Stomach smooth muscle (tissue), 2 donors: ENCODE results near the gene TBC1D7.

ENCODE experiments used
- H3K27ac ChIP-seq: one replicate; pipeline ENCODE4 v1.7.0; 2013; ENCODE audit warnings: mild to moderate bottlenecking, low read length, inconsistent platforms
- H3K27me3 ChIP-seq, 2 donors: one replicate each; pipeline ENCODE4 v1.7.0; 2013; ENCODE audit warnings: low read length in 2 of 2; ENCODE audit not compliant: insufficient read depth in 2 of 2, control insufficient read depth in 1 of 2
- H3K36me3 ChIP-seq, 2 donors: one replicate each; pipeline ENCODE4 v1.7.0; 2013; ENCODE audit warnings: low read length in 2 of 2; ENCODE audit not compliant: control insufficient read depth in 2 of 2, insufficient read depth in 2 of 2
- H3K4me1 ChIP-seq: one replicate; pipeline ENCODE4 v1.7.0; 2013; ENCODE audit warnings: low read length; ENCODE audit not compliant: control insufficient read depth, insufficient read depth
- H3K4me3 ChIP-seq, 2 donors: one replicate each; pipeline ENCODE4 v1.7.0; 2013; ENCODE audit warnings: low read length in 2 of 2
- H3K9ac ChIP-seq, 2 donors: one replicate each; pipeline ENCODE4 v1.7.0; 2013; ENCODE audit warnings: low read length in 2 of 2, mild to moderate bottlenecking in 1 of 2
- H3K9me3 ChIP-seq, 2 donors: one replicate each; pipeline ENCODE4 v1.7.0; 2013; ENCODE audit warnings: low read length in 2 of 2; ENCODE audit not compliant: control insufficient read depth in 2 of 2
- donor health status: healthy.
- donor health status: Pancreatic carcinoma.

The TBC1D7 gene

DNA sequence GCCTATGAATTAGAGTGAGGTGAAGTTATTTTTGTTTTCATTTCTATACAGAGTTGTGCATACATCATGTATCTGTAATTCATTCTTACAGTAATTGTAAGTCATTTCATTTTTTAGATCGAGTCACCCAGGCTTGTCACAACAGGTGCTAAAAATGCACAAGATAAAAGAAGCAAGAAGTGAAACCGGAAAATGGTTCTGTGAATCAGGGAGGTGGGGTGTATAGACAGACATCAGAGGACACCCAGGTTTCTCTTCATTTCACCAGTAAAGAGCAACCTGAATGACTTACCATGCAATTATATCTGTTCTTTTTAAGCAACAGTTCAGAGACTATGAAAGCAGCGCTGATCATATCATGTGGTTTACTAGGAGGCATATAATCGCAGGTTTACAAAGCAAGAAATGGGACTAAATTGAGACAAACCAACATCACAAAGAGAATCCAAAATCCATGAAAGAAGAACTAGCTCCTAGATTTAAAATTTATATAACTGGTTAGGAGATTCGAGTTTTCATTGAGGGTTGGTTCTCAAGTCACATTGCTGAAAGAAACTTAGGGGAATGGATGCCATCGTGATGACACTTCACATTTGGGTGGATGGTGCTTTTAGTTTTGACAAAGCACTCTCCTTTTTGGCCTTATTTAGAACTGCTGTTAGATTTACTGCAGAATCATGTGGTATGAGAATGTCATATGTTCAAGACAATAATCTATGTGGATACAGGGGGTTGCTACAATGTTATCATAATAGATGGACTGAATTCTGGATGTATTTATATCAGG is 27.9 kb upstream of the TBC1D7 start:
- H3K4me3 ChIP-seq: no peak overlapping the region
- H3K9me3 ChIP-seq: no peaks in the 10 kb centered on the region
- no peaks in the 10 kb centered on the region for H3K27me3 ChIP-seq
- H3K27ac ChIP-seq: no peak overlapping the region
- H3K9ac ChIP-seq: no peak overlapping the region
- peaks cover 9% of the 10 kb centered on the region for H3K4me1 ChIP-seq
- peaks cover 0 to 6% of the 10 kb centered on the region in 2 donors for H3K36me3 ChIP-seq

- H3K4me1 ChIP-seq: peaks cover 9% of the 10 kb centered on the region
- no peak overlapping the region for H3K9ac ChIP-seq
- H3K36me3 ChIP-seq: peaks cover 0 to 4% of the 10 kb centered on the region in 2 donors
- no peak overlapping the region for H3K27ac ChIP-seq
- H3K4me3 ChIP-seq: no peak overlapping the region
- H3K9me3 ChIP-seq: no peaks in the 10 kb centered on the region
- no peaks in the 10 kb centered on the region for H3K27me3 ChIP-seq
Observed at GRCh38 chr6:13355043-13355945, 27.0 kb upstream of the TBC1D7 start.

GRCh38 chr6:13354331-13355042 is 26.1 kb upstream of the TBC1D7 start:
- Histone ChIP-seq H3K9me3 (no peaks in the 10 kb centered on the region), H3K27ac (no peak overlapping the region), H3K9ac (no peak overlapping the region)

GRCh38 chr6:13352165-13352564 is 23.8 kb upstream of the TBC1D7 start:
- no peaks in the 10 kb centered on the region for H3K27me3 ChIP-seq

More at GRCh38 chr6:13354331-13355042, 26.1 kb upstream of the TBC1D7 start:
- H3K4me1 ChIP-seq: peaks cover 9% of the 10 kb centered on the region
- no peak overlapping the region for H3K4me3 ChIP-seq
- H3K27me3 ChIP-seq: no peaks in the 10 kb centered on the region
- peaks cover 0 to 2% of the 10 kb centered on the region in 2 donors for H3K36me3 ChIP-seq

DNA sequence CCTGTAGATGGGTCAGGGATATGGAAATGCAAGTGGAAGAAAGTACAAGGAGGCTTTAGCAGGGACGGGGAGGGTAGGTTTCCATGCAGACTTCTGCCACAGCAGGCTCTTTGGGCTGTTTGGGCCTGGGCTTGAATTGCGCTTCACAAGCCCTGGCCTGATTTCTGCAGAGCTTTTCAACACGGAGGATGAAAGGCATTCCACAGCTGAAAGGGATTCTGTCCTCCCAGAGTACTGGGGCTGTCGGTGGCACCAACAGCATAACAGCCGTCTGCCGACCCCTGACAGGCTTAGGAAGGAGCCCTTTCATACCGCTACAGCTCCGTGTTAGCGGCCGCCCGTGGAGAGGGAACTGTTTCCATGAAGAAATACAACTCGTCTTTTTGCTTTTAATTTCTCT is 22.9 kb upstream of the TBC1D7 start:
- Histone ChIP-seq H3K36me3 (no peaks in the 10 kb centered on the region), H3K9me3 (no peaks in the 10 kb centered on the region), H3K4me3 (no peak overlapping the region), H3K27me3 (no peaks in the 10 kb centered on the region), H3K4me1 (peaks cover 9% of the 10 kb centered on the region), H3K27ac (no peak overlapping the region), H3K9ac (no peak overlapping the region)

More at GRCh38 chr6:13352165-13352564, 23.8 kb upstream of the TBC1D7 start:
- Histone ChIP-seq H3K9me3 (no peaks in the 10 kb centered on the region), H3K27ac (no peak overlapping the region), H3K4me3 (no peak overlapping the region), H3K36me3 (no peaks in the 10 kb centered on the region), H3K4me1 (peaks cover 9% of the 10 kb centered on the region), H3K9ac (no peak overlapping the region)

DNA sequence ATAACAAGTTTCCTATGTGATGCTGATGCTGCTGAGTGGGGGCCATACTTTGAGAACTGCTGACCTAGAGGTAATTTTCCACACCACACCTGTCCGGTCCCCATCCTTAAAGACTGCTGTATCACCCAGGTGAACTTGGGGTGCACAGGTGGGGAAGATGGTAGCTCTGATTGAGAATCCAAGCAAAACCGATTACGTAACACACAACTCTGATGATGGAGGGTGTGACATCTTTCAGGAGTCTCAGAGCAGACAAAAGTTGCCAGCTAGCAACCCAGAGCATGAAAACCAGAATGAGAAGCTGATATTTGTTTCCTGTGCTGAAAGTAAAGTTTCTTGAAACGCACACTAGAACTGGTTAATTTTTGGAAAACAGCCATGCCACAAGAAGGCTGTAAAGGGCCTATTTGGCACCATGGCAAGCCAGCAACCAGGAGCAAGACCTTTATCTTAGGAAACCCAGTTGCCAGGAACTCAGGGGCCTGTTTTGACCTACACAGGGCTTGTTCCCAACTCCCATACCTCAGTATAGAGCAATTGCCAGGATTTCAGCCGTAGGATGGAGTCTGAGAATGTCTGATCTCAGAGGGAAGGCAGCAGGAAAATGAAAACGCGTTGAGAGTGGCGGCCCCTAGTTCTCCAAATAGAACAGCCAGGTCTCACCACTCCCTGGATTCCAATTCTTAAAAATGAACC is 21.6 kb upstream of the TBC1D7 start:
- H3K9me3 ChIP-seq: no peaks in the 10 kb centered on the region
- H3K36me3 ChIP-seq: no peaks in the 10 kb centered on the region
- H3K27ac ChIP-seq: no peak overlapping the region
- H3K4me1 ChIP-seq: peaks cover 3% of the 10 kb centered on the region
- H3K4me3 ChIP-seq: no peak overlapping the region
- no peaks in the 10 kb centered on the region for H3K27me3 ChIP-seq
- H3K9ac ChIP-seq: no peak overlapping the region

- H3K27ac ChIP-seq: no peak overlapping the region
- H3K9ac ChIP-seq: no peak overlapping the region
- no peaks in the 10 kb centered on the region for H3K27me3 ChIP-seq
- no peaks in the 10 kb centered on the region for H3K4me1 ChIP-seq
- H3K36me3 ChIP-seq: no peaks in the 10 kb centered on the region
- no peaks in the 10 kb centered on the region for H3K9me3 ChIP-seq
- H3K4me3 ChIP-seq: no peak overlapping the region
Observed at GRCh38 chr6:13348334-13349113, 20.2 kb upstream of the TBC1D7 start.

DNA sequence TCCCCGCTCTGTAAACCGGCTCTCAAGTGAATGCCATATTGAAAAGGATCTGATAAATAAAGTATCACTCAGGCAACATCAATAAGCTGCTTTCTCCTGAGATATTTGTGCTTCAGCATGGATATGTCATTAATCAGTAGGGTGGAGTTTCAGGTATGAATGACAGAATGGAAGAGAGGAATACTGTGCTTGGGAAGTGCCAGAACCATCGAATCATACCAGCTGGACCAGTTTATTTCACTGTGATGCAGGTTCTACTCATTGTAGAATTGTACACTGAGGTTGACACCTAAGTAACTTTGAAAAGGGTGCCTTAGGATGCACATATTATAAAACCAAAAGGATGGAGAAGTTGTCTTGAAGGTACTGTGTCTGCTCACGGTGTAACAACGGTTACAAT is 17.9 kb upstream of the TBC1D7 start:
- Histone ChIP-seq H3K4me1 (no peaks in the 10 kb centered on the region), H3K4me3 (no peak overlapping the region), H3K27ac (no peak overlapping the region), H3K36me3 (no peaks in the 10 kb centered on the region), H3K9me3 (no peaks in the 10 kb centered on the region), H3K9ac (no peak overlapping the region), H3K27me3 (no peaks in the 10 kb centered on the region)

- H3K27me3 ChIP-seq: no peaks in the 10 kb centered on the region
- H3K9ac ChIP-seq: no peak overlapping the region
- H3K4me1 ChIP-seq: no peaks in the 10 kb centered on the region
- no peak overlapping the region for H3K27ac ChIP-seq
- H3K9me3 ChIP-seq: no peaks in the 10 kb centered on the region
- H3K4me3 ChIP-seq: no peak overlapping the region
- no peaks in the 10 kb centered on the region for H3K36me3 ChIP-seq
Observed at GRCh38 chr6:13342414-13343019, 14.2 kb upstream of the TBC1D7 start.
